Fibroblast of lung (primary cell): ENCODE measurements around the gene ZNF692.

Experiments
- EZH2 ChIP-seq: IDR thresholded peaks from 2 replicates; pipeline ENCODE4 v1.5.1; 2012; ENCODE audit warnings: low read length, control low read depth, mild to moderate bottlenecking; ENCODE audit errors: missing control alignments
- TF ChIP-seq, protein P1 (sequence below), 2 donors: IDR thresholded peaks in 1 of 2; conservative IDR thresholded peaks in 1 of 2; 1 replicate in 1 of 2; 2 replicates in 1 of 2; pipeline ENCODE4 v1.5.1; 2011 to 2012; ENCODE audit warnings: low read length in 2 of 2, control low read depth in 1 of 2, inconsistent platforms in 1 of 2, low read depth in 1 of 2, mild to moderate bottlenecking in 1 of 2

DNA sequence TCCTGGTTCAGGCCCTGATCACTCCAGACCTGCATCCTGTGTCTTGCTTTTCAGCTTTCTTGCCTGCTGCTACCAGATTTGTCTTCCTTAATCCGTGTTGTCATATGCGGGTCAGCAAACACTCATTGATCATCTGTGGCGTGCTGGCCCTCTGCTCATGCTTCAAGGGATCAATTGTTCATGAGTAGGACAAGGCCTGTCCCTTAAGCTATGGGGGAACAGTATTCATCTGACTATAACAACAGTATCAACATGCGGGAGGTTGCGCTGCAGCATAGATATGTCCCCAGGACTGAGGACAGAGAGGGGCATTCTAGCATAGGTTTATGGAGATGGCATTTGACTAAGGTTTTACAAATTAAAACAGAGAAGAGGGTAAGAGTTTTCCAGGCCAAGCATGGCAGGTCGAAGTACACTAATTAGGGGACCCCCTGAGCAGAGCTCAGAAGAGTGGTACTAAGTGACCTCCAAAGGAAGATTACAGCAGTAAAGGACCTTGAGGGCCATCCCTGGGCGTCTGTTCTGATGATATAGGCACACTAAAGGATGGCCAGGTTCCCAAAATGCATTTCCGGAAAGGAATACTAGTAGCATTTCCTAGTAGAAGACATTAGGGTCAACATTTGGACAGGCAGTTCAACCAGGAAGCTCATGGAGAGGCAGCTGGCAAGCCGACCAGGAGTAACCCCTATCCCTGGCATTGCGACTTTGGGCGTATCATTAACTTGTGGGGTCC is 21.7 kb downstream of the ZNF692 start:
- TF ChIP-seq, protein P1, sequence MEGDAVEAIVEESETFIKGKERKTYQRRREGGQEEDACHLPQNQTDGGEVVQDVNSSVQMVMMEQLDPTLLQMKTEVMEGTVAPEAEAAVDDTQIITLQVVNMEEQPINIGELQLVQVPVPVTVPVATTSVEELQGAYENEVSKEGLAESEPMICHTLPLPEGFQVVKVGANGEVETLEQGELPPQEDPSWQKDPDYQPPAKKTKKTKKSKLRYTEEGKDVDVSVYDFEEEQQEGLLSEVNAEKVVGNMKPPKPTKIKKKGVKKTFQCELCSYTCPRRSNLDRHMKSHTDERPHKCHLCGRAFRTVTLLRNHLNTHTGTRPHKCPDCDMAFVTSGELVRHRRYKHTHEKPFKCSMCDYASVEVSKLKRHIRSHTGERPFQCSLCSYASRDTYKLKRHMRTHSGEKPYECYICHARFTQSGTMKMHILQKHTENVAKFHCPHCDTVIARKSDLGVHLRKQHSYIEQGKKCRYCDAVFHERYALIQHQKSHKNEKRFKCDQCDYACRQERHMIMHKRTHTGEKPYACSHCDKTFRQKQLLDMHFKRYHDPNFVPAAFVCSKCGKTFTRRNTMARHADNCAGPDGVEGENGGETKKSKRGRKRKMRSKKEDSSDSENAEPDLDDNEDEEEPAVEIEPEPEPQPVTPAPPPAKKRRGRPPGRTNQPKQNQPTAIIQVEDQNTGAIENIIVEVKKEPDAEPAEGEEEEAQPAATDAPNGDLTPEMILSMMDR (conservative IDR thresholded peaks at IDR 0.05 in 1 of 2, IDR thresholded peaks at IDR 0.05 in 1 of 2; ENCODE audit: low read depth in 1 of 2, low read length in 2 of 2) = no peak
- TF ChIP-seq EZH2 = no peak
